ENCODE results near the gene MS4A1.
"Not testable (repeated sequence)": the region's sequence is repeated elsewhere in the genome, so short reads cannot be mapped to it uniquely, and the experiment has no call there.

MS4A1 gene

GRCh38 chr11:60504219-60504905 is 48.7 kb downstream of the MS4A1 start:
- no peak for FAIRE-seq

GRCh38 chr11:60509609-60510008 is 54.0 kb downstream of the MS4A1 start:
- FAIRE-seq = not testable (repeated sequence)

GRCh38 chr11:60510209-60510608 is 54.6 kb downstream of the MS4A1 start:
- FAIRE-seq = not testable (repeated sequence)

GRCh38 chr11:60511393-60511792 is 55.7 kb downstream of the MS4A1 start:
- FAIRE-seq = no peak

- no peak for FAIRE-seq
These were observed 57.1 kb downstream of the MS4A1 start for GRCh38 chr11:60512651-60513225.

GRCh38 chr11:60513496-60514460 is 58.1 kb downstream of the MS4A1 start:
- FAIRE-seq = no peak

GRCh38 chr11:60515144-60515855 is 59.7 kb downstream of the MS4A1 start, which contains the start of gene MS4A13:
TSS of gene MS4A13 (plus strand) at chr11:60515392. CDS start at chr11:60518084, 2,692 bp downstream.
- FAIRE-seq = no peak
